ENCODE results near the gene S100A3. TPM values are rescaled to one million over a fixed set of nuclear protein-coding genes. Genes with fewer than 3 reads are reported as not detected.
A peak's percentile ranks its signal among the peaks of the same experiment; 100 is the strongest.
"Not testable (repeated sequence)": the region's sequence is repeated elsewhere in the genome, so short reads cannot be mapped to it uniquely, and the experiment has no call there.

The S100A3 gene
- polyA plus RNA-seq, 1 of the 3 experiments (the other 2 are of a cell fraction), result 11.8 TPM

- H4K20me1 ChIP-seq (ENCODE audit: insufficient read depth); H3K79me2 ChIP-seq (ENCODE audit: insufficient read depth); H2AFZ ChIP-seq (ENCODE audit: low read depth); H3K9ac ChIP-seq; H3K9me2 ChIP-seq; H3K36me3 ChIP-seq (replicated peaks in 1 of 2; ENCODE audit: control insufficient read depth in 1 of 2, insufficient read depth in 2 of 2, low read length in 1 of 2); H3K27me3 ChIP-seq (ENCODE audit: insufficient read depth); DNase-seq; POLR2A ChIA-PET; H3K4me2 ChIP-seq; H3K27ac ChIP-seq (ENCODE audit: low read depth in 2 of 2, low read length in 1 of 2); H3K4me3 ChIP-seq (ENCODE audit: low read depth in 2 of 2, low read length in 1 of 2); H3K9me3 ChIP-seq; H3F3A ChIP-seq (replicated peaks; ENCODE audit: insufficient read depth): not testable (repeated sequence)
- CTCF ChIA-PET, result interaction anchor here (0.7 to 2.9 kb wide), 3 partner anchors 11 to 106 kb away, joined by 3 to 27 read pairs (median 3); partner anchors contain the start of gene S100A1
- 80% methylated on average over 13 of the region's 14 CpGs for WGBS (ENCODE audit: low lambda C conversion rate)
- peaks cover 7 to 26% of the 10 kb centered on the region in 2 experiments; a peak in 3 of 4 replicates for H3K4me1 ChIP-seq (ENCODE audit: control insufficient read depth in 1 of 2, insufficient read depth in 2 of 2, low read depth in 1 of 2, low read length in 1 of 2)
These were observed 26.6 kb downstream of the S100A3 start for GRCh38 chr1:153522353-153523048.

- H3K36me3 ChIP-seq (replicated peaks in 1 of 2; ENCODE audit: control insufficient read depth in 1 of 2, insufficient read depth in 2 of 2, low read length in 1 of 2); H2AFZ ChIP-seq (ENCODE audit: low read depth); DNase-seq; H3K9me2 ChIP-seq; H3K9ac ChIP-seq; H3K27ac ChIP-seq (ENCODE audit: low read depth in 2 of 2, low read length in 1 of 2); H4K20me1 ChIP-seq (ENCODE audit: insufficient read depth); H3K4me3 ChIP-seq (ENCODE audit: low read depth in 2 of 2, low read length in 1 of 2); H3K9me3 ChIP-seq; H3K4me2 ChIP-seq; H3K79me2 ChIP-seq (ENCODE audit: insufficient read depth); H3F3A ChIP-seq (replicated peaks; ENCODE audit: insufficient read depth); H3K27me3 ChIP-seq (ENCODE audit: insufficient read depth): not testable (repeated sequence)
- POLR2A ChIA-PET, result interaction anchor here (1.5 kb wide), 1 partner anchor 112 kb away, joined by 3 read pairs; the partner anchor contains the start of gene CHTOP
- peaks cover 7 to 21% of the 10 kb centered on the region in 2 experiments; a peak in 3 of 4 replicates for H3K4me1 ChIP-seq (ENCODE audit: control insufficient read depth in 1 of 2, insufficient read depth in 2 of 2, low read depth in 1 of 2, low read length in 1 of 2)
- WGBS (ENCODE audit: low lambda C conversion rate), result 100% methylated on average over 8 of the region's 37 CpGs
- CTCF ChIA-PET, result interaction anchor here (0.7 to 2.9 kb wide), 3 partner anchors 11 to 106 kb away, joined by 3 to 27 read pairs (median 13); partner anchors contain the start of gene S100A1
These were observed 27.2 kb downstream of the S100A3 start for GRCh38 chr1:153521808-153522207.

GRCh38 chr1:153520818-153521476, 28.1 kb downstream of the S100A3 start:
- Histone ChIP-seq H3K9me2 (no peaks in the 10 kb centered on the region), H3K9me3 (no peaks in the 10 kb centered on the region), H3K27ac (ENCODE audit: low read depth in 2 of 2, low read length in 1 of 2) (no peak overlapping the region), H3K4me1 (ENCODE audit: control insufficient read depth in 1 of 2, insufficient read depth in 2 of 2, low read depth in 1 of 2, low read length in 1 of 2) (peaks cover 7 to 12% of the 10 kb centered on the region in 2 experiments; a peak in 2 of 4 replicates), H3K9ac (no peak overlapping the region), H3K4me3 (ENCODE audit: low read depth in 2 of 2, low read length in 1 of 2) (no peak overlapping the region), H4K20me1 (ENCODE audit: insufficient read depth) (no peaks in the 10 kb centered on the region), H2AFZ (ENCODE audit: low read depth) (no peak overlapping the region), H3K4me2 (no peak overlapping the region), H3K36me3 (replicated peaks in 1 of 2; ENCODE audit: control insufficient read depth in 1 of 2, insufficient read depth in 2 of 2, low read length in 1 of 2) (no peaks in the 10 kb centered on the region), H3F3A (replicated peaks; ENCODE audit: insufficient read depth) (no peaks in the 10 kb centered on the region), H3K79me2 (ENCODE audit: insufficient read depth) (no peaks in the 10 kb centered on the region), H3K27me3 (ENCODE audit: insufficient read depth) (no peaks in the 10 kb centered on the region)
- ChIA-PET POLR2A (interaction anchor here (1.3 to 1.5 kb wide), 2 partner anchors 15 to 113 kb away, joined by 3 to 6 read pairs; partner anchors contain the start of genes CHTOP and S100A6), CTCF (interaction anchor here (0.8 to 2.9 kb wide), 10 partner anchors 10 to 55 kb away, joined by 3 to 27 read pairs (median 4); partner anchors contain the start of gene S100A6)
- no peak for TF ChIP-seq GATA2 (CRISPR knock-in tag; IDR thresholded peaks at IDR 0.05)
- no peak for TF ChIP-seq TEAD4 (IDR thresholded peaks at IDR 0.05; ENCODE audit: borderline replicate concordance, insufficient read depth)
- TF ChIP-seq NRF1 (IDR thresholded peaks at IDR 0.05; ENCODE audit: low read depth, low read length), result no peak
- TF ChIP-seq ZBTB33 (IDR thresholded peaks at IDR 0.05; ENCODE audit: borderline replicate concordance, low read depth), result no peak
- TF ChIP-seq SMC3 (IDR thresholded peaks at IDR 0.05; ENCODE audit: low read depth, low read length), result no peak
- no peak for TF ChIP-seq MEF2A (IDR thresholded peaks at IDR 0.05; ENCODE audit: borderline replicate concordance, low read depth)
- TF ChIP-seq TCF12 (IDR thresholded peaks at IDR 0.05), result no peak
- TF ChIP-seq CTCF (IDR thresholded peaks at IDR 0.05), result no peak
- no peak for TF ChIP-seq ELF1 (IDR thresholded peaks at IDR 0.05)
- TF ChIP-seq POLR2AphosphoS5 (IDR thresholded peaks at IDR 0.05; ENCODE audit: low read depth, low read length), result no peak
- TF ChIP-seq SIN3A (IDR thresholded peaks at IDR 0.05; ENCODE audit: borderline replicate concordance, low read depth, low read length), result no peak
- TF ChIP-seq EP300 (IDR thresholded peaks at IDR 0.05; ENCODE audit: borderline replicate concordance in 1 of 2, low read depth in 1 of 2, low read length in 1 of 2), result no peak
- peak; percentile 63 for DNase-seq
- 86% methylated on average over 3 of the region's 4 CpGs for WGBS (ENCODE audit: low lambda C conversion rate)
